HG03565 (cell line): Measurements from ENCODE around the gene MAML3.

Source experiments
- ATAC-seq: cut with Tn5 transposase; IDR thresholded peaks from one replicate; pipeline ENCODE4 v1.9.1; 2021; ENCODE audit warnings: mild to moderate bottlenecking, moderate library complexity; ENCODE audit not compliant: unreplicated experiment

MAML3 gene

GRCh38 chr4:140048419-140048995 is 105.5 kb downstream of the MAML3 start:
- ATAC-seq: no peak

GRCh38 chr4:140047786-140048185 is 106.2 kb downstream of the MAML3 start:
- ATAC-seq: no peak

GRCh38 chr4:140047017-140047640 is 106.9 kb downstream of the MAML3 start:
- no peak for ATAC-seq

- no peak for ATAC-seq
These were observed 107.4 kb downstream of the MAML3 start for GRCh38 chr4:140046543-140046942.

- no peak for ATAC-seq
These were observed 108.0 kb downstream of the MAML3 start for GRCh38 chr4:140046016-140046415.

GRCh38 chr4:140044337-140044902 is 109.6 kb downstream of the MAML3 start:
- no peak for ATAC-seq

- ATAC-seq: no peak
These were observed 111.3 kb downstream of the MAML3 start for GRCh38 chr4:140042634-140043033.

- no peak for ATAC-seq
These were observed 115.9 kb downstream of the MAML3 start for GRCh38 chr4:140038031-140038533.

- no peak for ATAC-seq
These were observed 116.5 kb downstream of the MAML3 start for GRCh38 chr4:140037353-140038030.

GRCh38 chr4:140031706-140032105 is 122.3 kb downstream of the MAML3 start:
- no peak for ATAC-seq

- ATAC-seq: no peak
These were observed 122.9 kb downstream of the MAML3 start for GRCh38 chr4:140031061-140031460.

- no peak for ATAC-seq
These were observed 125.1 kb downstream of the MAML3 start for GRCh38 chr4:140028676-140029517.

GRCh38 chr4:140028101-140028500 is 125.9 kb downstream of the MAML3 start:
- no peak for ATAC-seq

GRCh38 chr4:140027101-140027500 is 126.9 kb downstream of the MAML3 start:
- ATAC-seq: no peak

- ATAC-seq: no peak
These were observed 128.5 kb downstream of the MAML3 start for GRCh38 chr4:140025470-140025869.

- ATAC-seq: no peak
These were observed 133.3 kb downstream of the MAML3 start for GRCh38 chr4:140020457-140021361.

- no peak for ATAC-seq
These were observed 134.2 kb downstream of the MAML3 start for GRCh38 chr4:140019619-140020347.

GRCh38 chr4:140018931-140019618 is 134.9 kb downstream of the MAML3 start:
- no peak for ATAC-seq

GRCh38 chr4:140014284-140014683 is 139.7 kb downstream of the MAML3 start:
- ATAC-seq: no peak
